Measurements from ENCODE around the gene FMNL2. TPM values are rescaled to one million over a fixed set of nuclear protein-coding genes. Genes with fewer than 3 reads are reported as not detected.

The FMNL2 gene
- total RNA-seq, 1 donor from 2014 or later: 34.3 TPM

GRCh38 chr2:152549423-152549822 lies 214.4 kb downstream of the FMNL2 start:
- Histone ChIP-seq H3K9me3 (ENCODE audit: insufficient read depth, low read depth, low read length) (no peaks in the 10 kb centered on the region), H4K20me1 (ENCODE audit: insufficient read depth, low read length) (no peaks in the 10 kb centered on the region), H3K4me1 (ENCODE audit: insufficient read depth, low read length) (peaks cover 29% of the 10 kb centered on the region), H2AFZ (ENCODE audit: low read depth, low read length) (no peak overlapping the region), H3K4me3 (ENCODE audit: insufficient read depth, low read depth, low read length) (no peak overlapping the region), H3K79me2 (ENCODE audit: insufficient read depth, low read length) (no peaks in the 10 kb centered on the region), H3K27ac (ENCODE audit: low read depth, low read length) (peak overlapping the region; percentile 84), H3K36me3 (ENCODE audit: insufficient read depth, low read length) (no peaks in the 10 kb centered on the region), H3K9ac (ENCODE audit: low read length) (peak overlapping the region; percentile 42), H3K4me2 (ENCODE audit: low read length) (peak overlapping the region; percentile 45), H3K27me3 (ENCODE audit: insufficient read depth, low read length) (no peaks in the 10 kb centered on the region)
- Mint-ChIP-seq H3K27ac (ENCODE audit: unreplicated experiment) (peak overlapping the region; percentile 71), H3K4me1 (ENCODE audit: low read depth, unreplicated experiment) (peaks cover 60% of the 10 kb centered on the region), H3K9me3 (ENCODE audit: unreplicated experiment) (no peaks in the 10 kb centered on the region), H3K4me3 (ENCODE audit: unreplicated experiment) (no peak overlapping the region), H3K27me3 (ENCODE audit: low read depth, unreplicated experiment) (no peaks in the 10 kb centered on the region), H3K36me3 (ENCODE audit: low read depth, unreplicated experiment) (no peaks in the 10 kb centered on the region)
- DNase-seq (ENCODE audit: low read depth) (peak; percentile 87), FAIRE-seq (no peak)
- no peak for TF ChIP-seq EZH2 (IDR thresholded peaks at IDR 0.05; ENCODE audit: insufficient read depth, low read length)
- TF ChIP-seq, protein P1, sequence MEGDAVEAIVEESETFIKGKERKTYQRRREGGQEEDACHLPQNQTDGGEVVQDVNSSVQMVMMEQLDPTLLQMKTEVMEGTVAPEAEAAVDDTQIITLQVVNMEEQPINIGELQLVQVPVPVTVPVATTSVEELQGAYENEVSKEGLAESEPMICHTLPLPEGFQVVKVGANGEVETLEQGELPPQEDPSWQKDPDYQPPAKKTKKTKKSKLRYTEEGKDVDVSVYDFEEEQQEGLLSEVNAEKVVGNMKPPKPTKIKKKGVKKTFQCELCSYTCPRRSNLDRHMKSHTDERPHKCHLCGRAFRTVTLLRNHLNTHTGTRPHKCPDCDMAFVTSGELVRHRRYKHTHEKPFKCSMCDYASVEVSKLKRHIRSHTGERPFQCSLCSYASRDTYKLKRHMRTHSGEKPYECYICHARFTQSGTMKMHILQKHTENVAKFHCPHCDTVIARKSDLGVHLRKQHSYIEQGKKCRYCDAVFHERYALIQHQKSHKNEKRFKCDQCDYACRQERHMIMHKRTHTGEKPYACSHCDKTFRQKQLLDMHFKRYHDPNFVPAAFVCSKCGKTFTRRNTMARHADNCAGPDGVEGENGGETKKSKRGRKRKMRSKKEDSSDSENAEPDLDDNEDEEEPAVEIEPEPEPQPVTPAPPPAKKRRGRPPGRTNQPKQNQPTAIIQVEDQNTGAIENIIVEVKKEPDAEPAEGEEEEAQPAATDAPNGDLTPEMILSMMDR (IDR thresholded peaks at IDR 0.05; ENCODE audit: insufficient read depth, low read depth, low read length): no peak

DNA sequence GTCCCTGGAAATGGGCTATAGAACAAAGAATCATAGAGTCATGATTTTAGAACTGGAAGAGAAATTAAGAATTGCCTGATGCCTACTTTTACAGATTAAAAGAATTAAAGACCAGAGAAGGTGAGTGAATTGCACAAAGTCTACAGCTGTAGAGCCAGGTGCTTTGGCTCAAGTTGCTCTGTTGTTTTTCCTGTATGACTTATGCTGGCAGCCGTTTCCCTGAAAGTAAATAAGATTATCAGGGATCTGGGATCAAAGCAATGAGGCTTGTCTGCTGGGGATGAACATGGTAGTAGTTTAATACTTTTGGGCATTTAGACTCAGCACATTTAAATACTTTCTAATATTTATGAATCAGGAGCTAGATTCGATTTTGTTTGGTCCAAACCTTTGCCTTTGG lies 215.4 kb downstream of the FMNL2 start:
- no peaks in the 10 kb centered on the region for H3K27me3 Mint-ChIP-seq (ENCODE audit: low read depth, unreplicated experiment)
- Histone ChIP-seq H4K20me1 (ENCODE audit: insufficient read depth, low read length) (no peaks in the 10 kb centered on the region), H3K4me2 (ENCODE audit: low read length) (peak overlapping the region; percentile 2), H3K4me1 (ENCODE audit: insufficient read depth, low read length) (peaks cover 29% of the 10 kb centered on the region), H2AFZ (ENCODE audit: low read depth, low read length) (no peak overlapping the region), H3K79me2 (ENCODE audit: insufficient read depth, low read length) (no peaks in the 10 kb centered on the region), H3K9ac (ENCODE audit: low read length) (no peak overlapping the region), H3K27ac (ENCODE audit: low read depth, low read length) (peak overlapping the region; percentile 84), H3K27me3 (ENCODE audit: insufficient read depth, low read length) (no peaks in the 10 kb centered on the region), H3K4me3 (ENCODE audit: insufficient read depth, low read depth, low read length) (no peak overlapping the region), H3K36me3 (ENCODE audit: insufficient read depth, low read length) (no peaks in the 10 kb centered on the region), H3K9me3 (ENCODE audit: insufficient read depth, low read depth, low read length) (no peaks in the 10 kb centered on the region)
- H3K9me3 Mint-ChIP-seq (ENCODE audit: unreplicated experiment): no peaks in the 10 kb centered on the region
- H3K27ac Mint-ChIP-seq (ENCODE audit: unreplicated experiment): peak overlapping the region; percentile 71
- H3K4me3 Mint-ChIP-seq (ENCODE audit: unreplicated experiment): no peak overlapping the region
- peaks cover 54% of the 10 kb centered on the region for H3K4me1 Mint-ChIP-seq (ENCODE audit: low read depth, unreplicated experiment)
- TF ChIP-seq, protein P1 (IDR thresholded peaks at IDR 0.05; ENCODE audit: insufficient read depth, low read depth, low read length): no peak
- no peak for TF ChIP-seq EZH2 (IDR thresholded peaks at IDR 0.05; ENCODE audit: insufficient read depth, low read length)
- DNase-seq (ENCODE audit: low read depth): peak; percentile 25
- H3K36me3 Mint-ChIP-seq (ENCODE audit: low read depth, unreplicated experiment): no peaks in the 10 kb centered on the region
- FAIRE-seq: no peak

GRCh38 chr2:152552888-152553287 lies 217.9 kb downstream of the FMNL2 start:
- peak; percentile 58 for FAIRE-seq
- TF ChIP-seq EZH2 (IDR thresholded peaks at IDR 0.05; ENCODE audit: insufficient read depth, low read length): no peak
- TF ChIP-seq, protein P1 (IDR thresholded peaks at IDR 0.05; ENCODE audit: insufficient read depth, low read depth, low read length): no peak

More at GRCh38 chr2:152552888-152553287, 217.9 kb downstream of the FMNL2 start:
- Histone ChIP-seq H3K4me2 (ENCODE audit: low read length) (no peak overlapping the region), H2AFZ (ENCODE audit: low read depth, low read length) (no peak overlapping the region), H4K20me1 (ENCODE audit: insufficient read depth, low read length) (no peaks in the 10 kb centered on the region), H3K4me3 (ENCODE audit: insufficient read depth, low read depth, low read length) (no peak overlapping the region), H3K4me1 (ENCODE audit: insufficient read depth, low read length) (peaks cover 36% of the 10 kb centered on the region), H3K79me2 (ENCODE audit: insufficient read depth, low read length) (no peaks in the 10 kb centered on the region), H3K27me3 (ENCODE audit: insufficient read depth, low read length) (no peaks in the 10 kb centered on the region), H3K27ac (ENCODE audit: low read depth, low read length) (no peak overlapping the region), H3K36me3 (ENCODE audit: insufficient read depth, low read length) (no peaks in the 10 kb centered on the region), H3K9ac (ENCODE audit: low read length) (no peak overlapping the region), H3K9me3 (ENCODE audit: insufficient read depth, low read depth, low read length) (no peaks in the 10 kb centered on the region)
- no peak for DNase-seq (ENCODE audit: low read depth)
- Mint-ChIP-seq H3K27me3 (ENCODE audit: low read depth, unreplicated experiment) (no peaks in the 10 kb centered on the region), H3K27ac (ENCODE audit: unreplicated experiment) (no peak overlapping the region), H3K4me3 (ENCODE audit: unreplicated experiment) (no peak overlapping the region), H3K4me1 (ENCODE audit: low read depth, unreplicated experiment) (peaks cover 47% of the 10 kb centered on the region), H3K9me3 (ENCODE audit: unreplicated experiment) (no peaks in the 10 kb centered on the region), H3K36me3 (ENCODE audit: low read depth, unreplicated experiment) (no peaks in the 10 kb centered on the region)

Data from astrocyte (in vitro differentiated cells and primary cell).